ENCODE results near the gene DCAKD. TPM values are rescaled to one million over a fixed set of nuclear protein-coding genes. Genes with fewer than 3 reads are reported as not detected.

The DCAKD gene, protein sequence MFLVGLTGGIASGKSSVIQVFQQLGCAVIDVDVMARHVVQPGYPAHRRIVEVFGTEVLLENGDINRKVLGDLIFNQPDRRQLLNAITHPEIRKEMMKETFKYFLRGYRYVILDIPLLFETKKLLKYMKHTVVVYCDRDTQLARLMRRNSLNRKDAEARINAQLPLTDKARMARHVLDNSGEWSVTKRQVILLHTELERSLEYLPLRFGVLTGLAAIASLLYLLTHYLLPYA
- 42.5 TPM for polyA plus RNA-seq (2012; ENCODE audit: insufficient read depth, insufficient read length, low read depth)

DNA sequence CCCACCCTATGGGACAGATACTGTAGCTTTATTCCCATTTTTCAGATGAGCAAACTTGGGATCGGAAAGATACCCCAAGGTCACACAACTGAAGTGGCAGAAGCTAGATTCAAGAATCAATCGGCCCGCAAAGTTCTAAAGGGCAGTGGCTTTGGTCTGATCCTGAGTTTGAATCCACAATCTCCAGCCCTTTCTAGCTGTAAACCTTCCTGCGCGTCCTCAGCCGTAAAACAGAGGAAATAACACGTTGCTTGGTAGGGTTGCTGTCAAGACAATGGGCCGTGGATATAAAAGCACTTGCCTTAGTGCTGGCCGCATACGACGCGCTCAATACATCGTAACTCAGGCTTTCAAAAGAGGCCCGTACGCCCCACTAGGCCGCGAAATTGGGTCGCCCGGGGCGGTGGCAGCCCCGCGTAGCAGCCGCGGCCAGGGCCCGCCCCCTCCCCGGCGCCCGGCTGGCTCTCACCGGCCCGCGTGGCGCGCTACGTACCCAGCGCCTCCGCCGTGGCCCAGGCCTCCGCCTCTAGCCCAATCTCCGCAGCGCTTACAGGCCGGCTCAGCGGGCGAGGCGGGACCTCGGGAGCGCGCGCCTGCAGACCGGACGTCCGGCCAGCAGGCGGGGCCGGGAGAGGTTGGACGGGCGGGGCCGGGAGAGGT lies at the start of gene DCAKD:
TSS of gene DCAKD (minus strand) at position 573 of the 660 bp plus-strand sequence. CDS start 16,747 bp downstream, outside the sequence.
- no peaks in the 10 kb centered on the region for H3K9me3 ChIP-seq
- no peaks in the 10 kb centered on the region for H3K36me3 ChIP-seq
- peak within 1 kb of the TSS; percentile 95 for H3K4me3 ChIP-seq (ENCODE audit: low read depth, low read length)
- no peak for TF ChIP-seq CTCF (IDR thresholded peaks at IDR 0.05; ENCODE audit: low read depth, low read length)
- H3K4me1 ChIP-seq: no peaks in the 10 kb centered on the region; the same call in 1 of the 2 replicates
- H3K27me3 ChIP-seq: no peaks in the 10 kb centered on the region
- peak; percentile 97 for DNase-seq

DNA sequence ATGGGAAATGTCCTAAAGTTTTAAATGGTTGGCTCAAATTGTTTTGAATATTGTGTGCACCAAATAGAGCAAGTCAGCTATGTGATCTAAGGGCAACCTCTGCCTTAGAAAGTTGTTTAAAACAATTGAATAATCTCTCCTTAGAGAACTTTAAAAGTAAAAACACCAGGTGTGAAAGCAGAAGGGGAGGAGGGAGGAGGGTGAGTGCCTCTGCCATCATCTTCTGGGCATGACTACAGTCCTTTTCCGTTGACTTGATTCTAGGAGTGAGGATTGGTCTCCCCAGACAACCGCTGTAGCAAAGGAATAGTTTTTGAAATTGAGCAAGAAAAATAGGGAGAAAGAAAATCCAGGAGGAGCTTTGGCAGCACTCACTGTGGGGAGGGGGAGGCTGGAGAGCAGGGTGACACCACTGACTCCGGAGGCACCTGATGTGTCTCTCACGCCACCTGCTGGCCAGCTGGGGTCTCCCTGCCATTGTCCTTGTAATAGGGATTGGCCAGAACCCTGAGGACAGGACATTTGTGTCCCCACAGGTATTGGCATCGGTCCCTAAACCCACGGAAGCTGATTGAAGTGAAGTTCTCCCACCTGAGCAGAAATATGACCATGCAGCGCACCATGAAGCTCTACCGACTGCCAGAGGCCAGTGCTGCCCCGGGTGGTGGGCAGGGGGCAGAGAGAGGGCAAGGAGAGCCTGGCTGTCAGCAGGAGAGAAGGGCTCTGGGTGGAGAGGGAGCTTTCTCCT lies 47.6 kb upstream of the DCAKD start:
- Histone ChIP-seq H3K36me3 (peaks cover 90% of the 10 kb centered on the region), H3K9me3 (no peaks in the 10 kb centered on the region), H3K4me1 (no peaks in the 10 kb centered on the region), H3K27me3 (no peaks in the 10 kb centered on the region), H3K4me3 (ENCODE audit: low read depth, low read length) (no peak overlapping the region)
- TF ChIP-seq CTCF (IDR thresholded peaks at IDR 0.05; ENCODE audit: low read depth, low read length): peak; percentile 95
- DNase-seq: peak; percentile 93

DNA sequence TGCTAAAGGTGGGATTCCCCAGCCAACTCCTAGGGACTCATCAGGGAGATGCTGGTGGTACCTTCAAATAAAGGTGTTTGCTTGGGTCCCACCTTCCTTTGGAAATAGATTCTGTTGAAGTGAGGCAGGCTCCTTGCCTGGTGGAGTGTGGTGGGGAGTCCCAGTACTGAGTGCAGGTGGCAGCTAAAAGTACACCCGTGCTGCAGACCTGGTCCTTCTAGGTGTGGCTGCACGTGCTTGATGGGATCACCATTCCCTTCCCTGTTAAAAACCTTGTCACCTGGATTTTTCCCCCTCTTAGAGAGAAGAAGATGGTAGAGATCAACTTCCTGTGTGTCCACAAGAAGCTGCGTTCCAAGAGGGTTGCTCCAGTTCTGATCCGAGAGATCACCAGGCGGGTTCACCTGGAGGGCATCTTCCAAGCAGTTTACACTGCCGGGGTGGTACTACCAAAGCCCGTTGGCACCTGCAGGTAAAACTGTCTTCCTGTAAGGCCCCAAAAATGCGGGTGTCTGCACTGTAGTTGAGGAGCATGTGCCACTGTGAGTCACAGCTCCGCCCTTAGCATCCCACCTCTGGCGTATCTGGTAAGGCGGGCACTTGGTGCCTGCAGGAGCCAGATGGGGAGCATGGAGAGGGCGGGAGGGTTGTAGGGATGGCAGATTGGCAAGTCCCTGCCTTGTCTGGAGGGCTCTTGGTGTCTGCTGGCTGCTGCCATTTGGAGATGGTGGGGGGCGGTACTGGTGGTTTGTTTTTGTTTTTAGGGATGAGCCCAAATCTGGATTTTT lies 46.8 kb upstream of the DCAKD start:
- Histone ChIP-seq H3K4me3 (ENCODE audit: low read depth, low read length) (no peak overlapping the region), H3K9me3 (no peaks in the 10 kb centered on the region), H3K4me1 (no peaks in the 10 kb centered on the region), H3K27me3 (no peaks in the 10 kb centered on the region), H3K36me3 (peaks cover 90% of the 10 kb centered on the region)
- TF ChIP-seq CTCF (IDR thresholded peaks at IDR 0.05; ENCODE audit: low read depth, low read length): no peak
- no peak for DNase-seq

DNA sequence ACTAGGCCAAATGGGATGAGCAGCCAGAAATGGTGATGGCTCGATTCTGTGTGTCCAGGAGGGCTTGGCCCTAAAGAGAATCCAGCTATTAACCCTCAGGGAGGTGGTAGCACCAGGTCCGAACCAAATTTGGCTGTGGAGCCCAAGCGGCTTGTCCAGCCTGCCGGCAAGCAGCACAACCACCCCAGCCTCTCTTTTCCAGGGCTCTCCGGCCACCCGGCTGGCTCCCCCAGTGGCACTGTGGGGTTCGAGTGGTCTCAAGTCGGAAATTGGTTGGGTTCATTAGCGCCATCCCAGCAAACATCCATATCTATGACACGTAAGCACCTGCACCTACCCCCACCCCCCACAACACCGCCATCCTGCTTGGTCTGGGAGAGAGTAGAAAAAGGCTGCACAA lies 45.5 kb upstream of the DCAKD start:
- Histone ChIP-seq H3K9me3 (no peaks in the 10 kb centered on the region), H3K4me1 (no peaks in the 10 kb centered on the region), H3K27me3 (no peaks in the 10 kb centered on the region), H3K36me3 (peaks cover 81% of the 10 kb centered on the region), H3K4me3 (ENCODE audit: low read depth, low read length) (no peak overlapping the region)
- DNase-seq: no peak
- TF ChIP-seq CTCF (IDR thresholded peaks at IDR 0.05; ENCODE audit: low read depth, low read length): no peak

DNA sequence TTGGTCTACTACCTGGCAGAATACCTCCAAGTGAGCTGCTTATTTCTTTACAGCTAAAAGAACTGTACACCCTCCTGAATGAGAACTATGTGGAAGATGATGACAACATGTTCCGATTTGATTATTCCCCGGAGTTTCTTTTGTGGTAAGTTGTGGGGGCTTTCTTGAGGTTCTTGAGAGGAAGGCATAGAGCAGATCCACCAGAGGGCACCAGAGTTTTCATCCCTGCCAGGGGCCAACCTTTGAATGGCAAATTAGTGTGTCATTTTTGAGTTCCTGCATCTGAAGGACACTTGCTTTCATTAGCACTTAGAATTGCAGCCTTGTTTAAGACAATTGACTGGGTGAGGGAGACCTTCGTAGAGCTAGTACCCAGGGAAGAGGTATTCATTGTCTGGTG lies 44.7 kb upstream of the DCAKD start:
- Histone ChIP-seq H3K36me3 (peaks cover 84% of the 10 kb centered on the region), H3K9me3 (no peaks in the 10 kb centered on the region), H3K27me3 (no peaks in the 10 kb centered on the region), H3K4me1 (no peaks in the 10 kb centered on the region), H3K4me3 (ENCODE audit: low read depth, low read length) (no peak overlapping the region)
- TF ChIP-seq CTCF (IDR thresholded peaks at IDR 0.05; ENCODE audit: low read depth, low read length): peak; percentile 83
- DNase-seq: peak; percentile 49
